Naive B cell (primary cell): Measurements from ENCODE around the gene MAP2K3. TPM values are rescaled to one million over a fixed set of nuclear protein-coding genes. Genes with fewer than 3 reads are reported as not detected.

Source experiments
- ATAC-seq, 2 donors: fragments of 150-1000 bp; cut with Tn5 transposase; 2 replicates each; pipeline ENCODE4 v1.10.0; 2021; ENCODE audit warnings: low read depth in 2 of 2, mild to moderate bottlenecking in 2 of 2, moderate library complexity in 2 of 2
- DNase-seq: peaks from one replicate; pipeline ENCODE4 v3.0.0; 2022
- H3K27ac Mint-ChIP-seq, 6 donors: one replicate each; pipeline ENCODE4 v1.8.0; 2020 to 2022; ENCODE audit warnings: mild to moderate bottlenecking in 6 of 6, mixed read lengths in 6 of 6, moderate library complexity in 5 of 6, inconsistent platforms in 2 of 6
- H3K27me3 Mint-ChIP-seq, 3 donors: one replicate each; pipeline ENCODE4 v1.8.0; 2021 to 2022; ENCODE audit warnings: mixed read lengths in 3 of 3, mild to moderate bottlenecking in 1 of 3
- H3K36me3 Mint-ChIP-seq, 2 donors: one replicate each; pipeline ENCODE4 v1.8.0; 2020 to 2022; ENCODE audit warnings: mixed read lengths in 2 of 2, inconsistent platforms in 1 of 2, mild to moderate bottlenecking in 1 of 2
- H3K4me1 Mint-ChIP-seq, 3 donors: one replicate each; pipeline ENCODE4 v1.8.0; 2020 to 2022; ENCODE audit warnings: mixed read lengths in 3 of 3, inconsistent platforms in 1 of 3, mild to moderate bottlenecking in 1 of 3, moderate library complexity in 1 of 3
- H3K4me3 Mint-ChIP-seq, 8 donors: one replicate each; pipeline ENCODE4 v1.8.0; 2020 to 2022; ENCODE audit warnings: mild to moderate bottlenecking in 8 of 8, mixed read lengths in 8 of 8, moderate library complexity in 8 of 8, inconsistent platforms in 2 of 8
- H3K9me3 Mint-ChIP-seq, 7 donors: one replicate each; pipeline ENCODE4 v1.8.0; 2020 to 2022; ENCODE audit warnings: mixed read lengths in 7 of 7, mild to moderate bottlenecking in 5 of 7, inconsistent platforms in 2 of 7, moderate library complexity in 1 of 7
- polyA plus RNA-seq, 6 donors: library from polyadenylated mRNA; unstranded; fragments of 300-500 nt; fragmentation: Illumina TruSeq; gene quantifications; one replicate each; pipeline ENCODE4 v1.2.3, GENCODE V29; 2021; ENCODE audit warnings: low read depth in 6 of 6

The MAP2K3 gene
- polyA plus RNA-seq, 6 donors from 2014 or later, result 93.2 to 151 (median 99.7) TPM

DNA sequence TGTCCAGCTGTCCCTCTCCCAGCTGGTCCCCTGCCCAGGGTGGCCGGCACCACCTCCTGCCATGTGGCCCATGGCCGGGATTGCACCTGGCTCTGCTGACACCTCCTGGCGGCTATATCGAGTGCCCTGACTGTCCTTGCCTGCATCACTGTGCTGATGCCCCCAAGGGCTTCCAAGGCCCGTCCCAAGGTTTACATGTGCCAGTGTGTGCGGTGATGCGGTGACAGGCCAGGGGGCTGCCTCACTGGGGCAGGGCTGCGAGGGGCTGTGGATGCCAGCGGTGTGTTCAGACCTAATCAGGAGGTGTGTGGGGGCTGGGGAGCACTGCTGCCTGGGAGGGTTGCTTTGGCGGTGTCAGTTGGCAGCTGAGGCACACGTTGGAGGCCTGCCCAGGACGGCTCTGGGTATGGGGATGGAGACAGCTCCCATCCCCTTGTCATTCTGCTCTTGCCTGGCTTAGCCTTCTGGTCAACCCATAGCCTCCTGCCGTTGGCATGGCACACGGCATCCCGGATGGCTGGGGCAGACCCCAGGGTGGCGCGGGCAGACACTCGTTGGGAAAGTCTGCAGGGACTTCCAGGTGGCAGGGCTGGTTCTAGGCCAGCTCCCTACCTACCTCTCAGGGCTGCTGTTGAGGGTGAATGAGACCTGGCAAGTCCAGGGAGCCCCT lies 5.5 kb downstream of the MAP2K3 start:
- ATAC-seq, result no peak
- peaks cover 0 to 5% (median 0%) of the 10 kb centered on the region in 3 donors for H3K27me3 Mint-ChIP-seq
- H3K27ac Mint-ChIP-seq, result peak overlapping the region; percentile 77 to 98 (median 86)

DNA sequence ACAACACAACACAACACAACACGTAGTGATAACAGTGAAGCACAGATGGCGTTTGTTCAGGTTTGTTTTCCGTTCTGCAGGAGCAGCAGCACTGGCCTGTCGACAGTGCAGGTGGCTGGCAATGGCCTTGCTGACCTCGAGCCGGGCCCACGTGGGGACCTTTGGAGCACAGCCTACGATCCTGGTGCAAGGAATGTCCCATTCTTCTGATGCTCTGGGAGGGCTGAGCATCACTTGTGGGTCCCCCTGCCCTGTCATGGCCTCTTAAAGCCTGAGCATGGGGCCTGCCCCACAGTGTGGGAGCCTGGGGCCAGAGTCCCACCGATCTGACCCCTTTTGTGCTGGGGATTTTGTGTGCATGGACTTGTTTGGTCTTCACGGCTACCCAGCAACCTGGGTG lies 6.8 kb downstream of the MAP2K3 start:
- H3K4me3 Mint-ChIP-seq, result peak overlapping the region in 1 of 8 donors; percentile 70
- no peak for DNase-seq
- peaks cover 65 to 82% (median 70%) of the 10 kb centered on the region in 3 donors for H3K4me1 Mint-ChIP-seq
- peaks cover 0 to 5% (median 2%) of the 10 kb centered on the region in 7 donors for H3K9me3 Mint-ChIP-seq
- peak overlapping the region in 5 of 6 donors; percentile 77 to 98 (median 85) for H3K27ac Mint-ChIP-seq
- H3K36me3 Mint-ChIP-seq, result peaks cover 4 to 8% of the 10 kb centered on the region in 2 donors
- ATAC-seq, result no peak
- peaks cover 0 to 5% (median 0%) of the 10 kb centered on the region in 3 donors for H3K27me3 Mint-ChIP-seq

More for the DNA sequence above, 5.5 kb downstream of the MAP2K3 start:
- peaks cover 0 to 5% (median 2%) of the 10 kb centered on the region in 7 donors for H3K9me3 Mint-ChIP-seq
- H3K4me3 Mint-ChIP-seq, result peak overlapping the region in 6 of 8 donors; percentile 16 to 98 (median 30)
- DNase-seq, result no peak
- H3K4me1 Mint-ChIP-seq, result peaks cover 74 to 86% (median 76%) of the 10 kb centered on the region in 3 donors
- H3K36me3 Mint-ChIP-seq, result peaks cover 4 to 8% of the 10 kb centered on the region in 2 donors

DNA sequence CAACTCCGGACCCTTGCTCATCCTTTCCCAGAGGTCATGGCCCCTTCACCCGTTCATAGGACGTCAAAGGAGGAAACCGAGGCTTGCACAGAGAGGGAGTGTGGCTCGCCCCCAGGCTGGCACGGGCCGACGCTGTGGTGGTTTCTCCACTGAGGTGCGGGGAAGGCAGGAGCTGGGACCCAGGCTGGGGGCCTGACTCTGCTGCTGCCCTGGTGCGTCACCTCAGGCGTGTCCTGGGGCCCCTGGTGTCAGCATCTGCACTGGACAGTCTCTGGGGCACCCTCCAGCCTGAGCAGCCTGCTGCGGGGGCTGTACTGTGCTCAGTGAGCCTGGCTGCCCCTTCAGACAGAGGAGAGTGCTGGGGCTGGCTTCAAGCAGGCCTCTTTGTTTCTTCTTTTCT lies 7.4 kb downstream of the MAP2K3 start:
- Mint-ChIP-seq H3K27me3 (peaks cover 0 to 5% (median 0%) of the 10 kb centered on the region in 3 donors), H3K27ac (peak overlapping the region in 5 of 6 donors; percentile 6 to 85 (median 17)), H3K4me3 (no peak overlapping the region), H3K4me1 (peaks cover 60 to 77% (median 65%) of the 10 kb centered on the region in 3 donors), H3K9me3 (peaks cover 0 to 5% (median 2%) of the 10 kb centered on the region in 7 donors), H3K36me3 (peaks cover 4 to 8% of the 10 kb centered on the region in 2 donors)
- DNase-seq (no peak), ATAC-seq (no peak)

DNA sequence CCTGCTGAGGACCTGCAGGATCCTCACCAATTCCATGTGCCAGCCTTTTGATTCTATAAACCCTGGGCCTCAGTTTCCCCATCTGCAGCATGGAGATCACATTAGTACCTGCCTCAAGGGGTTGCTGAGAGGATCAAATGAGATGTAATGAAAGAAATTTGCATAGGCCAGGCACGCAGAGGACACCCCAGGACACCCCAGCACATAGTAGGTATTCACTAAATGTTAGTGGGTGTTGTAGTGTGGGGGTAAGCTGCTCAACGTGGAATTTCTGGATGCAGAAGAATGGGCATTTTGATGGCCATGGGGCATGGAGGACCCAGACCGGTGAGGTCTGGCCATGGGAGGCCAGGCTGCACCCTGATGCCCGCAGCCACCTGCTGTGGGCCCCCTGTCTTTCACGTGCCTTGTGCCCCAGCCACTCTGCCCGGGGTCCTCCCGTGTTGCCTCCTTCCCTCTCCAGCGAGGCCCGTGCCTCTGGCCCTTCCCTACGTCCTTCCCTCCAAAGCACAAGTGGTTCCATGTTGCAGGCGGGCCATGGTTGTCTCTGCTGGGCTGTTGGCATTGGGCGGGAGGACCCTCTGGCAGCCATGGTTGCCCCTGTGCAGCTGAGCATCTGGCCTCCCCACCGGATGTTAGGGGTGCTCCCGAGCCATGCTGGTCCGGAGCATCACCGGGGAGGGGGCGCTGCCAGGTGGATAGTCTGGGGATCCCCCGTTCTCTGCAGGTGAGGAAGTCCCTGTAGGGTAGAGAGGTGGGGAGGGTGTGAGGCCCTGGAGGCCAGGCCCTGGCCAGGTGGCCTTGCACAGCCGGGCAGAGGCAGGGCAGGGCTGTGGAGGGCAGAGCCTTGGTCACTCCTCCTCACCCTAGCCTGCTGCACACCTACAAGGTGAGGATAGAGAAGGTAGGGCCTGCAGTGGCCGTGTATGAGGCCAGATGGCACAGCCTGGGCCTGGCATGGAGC lies 8.6 kb downstream of the MAP2K3 start:
- no peak overlapping the region for H3K4me3 Mint-ChIP-seq
- peaks cover 0 to 5% (median 2%) of the 10 kb centered on the region in 7 donors for H3K9me3 Mint-ChIP-seq
- H3K4me1 Mint-ChIP-seq, result peaks cover 50 to 64% (median 54%) of the 10 kb centered on the region in 3 donors
- peak overlapping the region in 4 of 6 donors; percentile 17 to 76 (median 62) for H3K27ac Mint-ChIP-seq
- no peak for ATAC-seq
- no peak for DNase-seq
- peaks cover 0 to 5% (median 0%) of the 10 kb centered on the region in 3 donors for H3K27me3 Mint-ChIP-seq
- H3K36me3 Mint-ChIP-seq, result peaks cover 4 to 8% of the 10 kb centered on the region in 2 donors

DNA sequence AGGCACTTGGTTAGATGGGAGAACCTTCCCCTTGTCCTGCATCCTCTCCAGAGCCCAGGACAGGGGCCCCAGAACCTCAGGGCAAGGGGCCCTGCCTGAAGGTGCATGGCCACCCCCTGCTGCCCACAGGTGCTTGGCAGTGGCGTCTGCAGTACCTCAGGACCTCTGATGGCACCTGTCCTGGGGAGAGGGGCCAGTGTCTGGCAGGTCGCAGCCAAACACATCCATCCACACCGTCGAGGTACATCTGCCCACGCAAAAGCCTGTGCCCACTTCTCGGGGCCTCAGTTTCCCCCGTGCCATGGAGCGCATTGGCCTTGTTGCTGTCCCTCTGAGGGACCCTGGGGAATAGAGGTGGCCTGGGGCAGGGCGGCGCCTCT lies 9.3 kb downstream of the MAP2K3 start:
- no peak overlapping the region for H3K4me3 Mint-ChIP-seq
- peaks cover 47 to 64% (median 48%) of the 10 kb centered on the region in 3 donors for H3K4me1 Mint-ChIP-seq
- peak overlapping the region in 3 of 6 donors; percentile 37 to 78 (median 50) for H3K27ac Mint-ChIP-seq
- peaks cover 0 to 5% (median 2%) of the 10 kb centered on the region in 7 donors for H3K9me3 Mint-ChIP-seq
- ATAC-seq (no peak), DNase-seq (no peak)
- peaks cover 0 to 5% (median 0%) of the 10 kb centered on the region in 3 donors for H3K27me3 Mint-ChIP-seq
- peaks cover 4 to 8% of the 10 kb centered on the region in 2 donors for H3K36me3 Mint-ChIP-seq

DNA sequence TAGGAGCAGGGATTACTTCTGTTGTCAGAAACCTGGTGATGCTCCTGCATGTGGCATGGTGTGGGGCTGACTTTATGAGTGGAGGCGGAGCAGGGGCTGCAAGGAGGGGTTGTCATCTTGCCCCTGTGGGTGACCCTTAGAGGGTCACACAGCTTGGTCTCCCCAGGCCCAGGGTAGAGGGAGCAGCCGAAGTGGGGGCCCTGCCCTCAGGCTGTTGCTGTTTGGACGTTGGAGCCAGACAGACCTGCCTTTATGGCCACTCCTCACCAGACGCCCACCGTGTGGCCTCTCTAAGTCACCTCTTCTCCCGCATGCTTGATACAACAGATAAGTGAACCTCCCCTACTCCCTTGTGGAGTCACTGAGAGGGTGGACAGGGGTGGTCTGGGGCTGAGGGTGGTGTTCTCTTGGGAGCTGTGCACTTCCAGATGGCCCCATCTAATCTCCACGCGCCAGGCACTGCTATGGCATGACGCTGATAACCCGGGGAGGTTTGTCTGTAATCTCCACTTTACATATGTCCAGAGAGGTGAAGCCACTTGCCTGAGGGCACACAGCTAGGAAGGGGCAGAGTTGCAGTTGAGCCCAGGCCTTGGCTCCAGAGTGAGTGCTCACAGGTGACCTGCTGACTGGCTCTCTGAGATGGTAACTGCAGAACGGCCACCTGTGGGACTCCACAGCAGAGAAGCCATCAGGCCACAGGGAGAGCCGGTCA lies 10.0 kb downstream of the MAP2K3 start:
- ATAC-seq (no peak), DNase-seq (no peak)
- peaks cover 0 to 5% (median 0%) of the 10 kb centered on the region in 3 donors for H3K27me3 Mint-ChIP-seq
- peak overlapping the region; percentile 50 to 84 (median 73) for H3K27ac Mint-ChIP-seq
- peaks cover 42 to 59% (median 42%) of the 10 kb centered on the region in 3 donors for H3K4me1 Mint-ChIP-seq
- peaks cover 4 to 8% of the 10 kb centered on the region in 2 donors for H3K36me3 Mint-ChIP-seq
- peaks cover 0 to 5% (median 2%) of the 10 kb centered on the region in 7 donors for H3K9me3 Mint-ChIP-seq
- H3K4me3 Mint-ChIP-seq, result peak overlapping the region in 1 of 8 donors; percentile 51

DNA sequence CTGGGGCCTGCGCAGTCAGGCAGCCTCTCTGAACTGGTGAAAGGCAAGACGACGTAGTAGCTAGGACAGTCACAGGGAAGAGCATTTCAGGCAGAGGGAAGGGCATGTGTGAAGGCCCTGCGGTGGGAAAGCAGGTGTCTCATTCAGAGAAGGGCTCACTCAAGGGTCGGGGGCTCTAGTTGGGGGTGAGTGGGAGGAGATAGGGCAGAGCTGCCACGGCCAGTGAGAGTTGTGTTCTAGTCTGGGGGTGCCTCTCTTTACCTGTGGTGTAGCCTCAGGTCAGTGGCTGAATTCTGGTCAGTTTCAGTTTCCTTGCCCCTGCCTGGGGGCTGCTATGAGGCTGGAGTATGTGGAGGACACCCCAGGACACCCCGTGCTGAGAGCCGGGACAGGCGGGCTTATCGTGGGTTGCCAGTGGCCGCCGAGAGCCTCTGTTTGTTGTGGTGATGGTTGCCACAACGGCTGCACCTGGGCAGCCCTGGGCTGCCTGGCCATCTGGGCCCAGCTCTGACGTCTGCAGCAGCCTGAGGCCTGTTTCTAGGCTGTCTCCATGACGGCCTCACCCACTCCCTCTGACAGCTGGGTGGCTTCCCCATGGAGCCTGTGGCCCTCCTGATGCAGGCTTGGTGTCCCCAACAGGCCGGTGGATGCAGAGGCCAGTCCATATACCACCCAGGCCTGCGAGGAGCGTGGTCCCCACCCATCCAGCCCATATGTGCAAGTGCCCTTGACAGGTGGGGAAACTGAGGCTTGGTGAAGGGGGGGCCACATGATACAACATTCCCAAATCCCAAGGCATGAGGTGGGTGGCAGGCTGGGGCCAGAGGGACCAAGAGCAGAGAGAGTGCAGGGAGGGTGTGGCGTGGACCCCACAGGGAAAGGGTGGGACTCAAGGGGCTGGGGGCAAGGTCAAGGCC lies 10.8 kb downstream of the MAP2K3 start:
- peak; percentile 16 to 43 for ATAC-seq
- peaks cover 36 to 51% (median 38%) of the 10 kb centered on the region in 3 donors for H3K4me1 Mint-ChIP-seq
- peak overlapping the region in 1 of 8 donors; percentile 51 for H3K4me3 Mint-ChIP-seq
- H3K36me3 Mint-ChIP-seq, result peaks cover 4 to 8% of the 10 kb centered on the region in 2 donors
- H3K9me3 Mint-ChIP-seq, result peaks cover 0 to 7% (median 2%) of the 10 kb centered on the region in 7 donors
- no peak for DNase-seq
- H3K27me3 Mint-ChIP-seq, result peaks cover 0 to 5% (median 0%) of the 10 kb centered on the region in 3 donors
- H3K27ac Mint-ChIP-seq, result peak overlapping the region in 5 of 6 donors; percentile 61 to 84 (median 78)

DNA sequence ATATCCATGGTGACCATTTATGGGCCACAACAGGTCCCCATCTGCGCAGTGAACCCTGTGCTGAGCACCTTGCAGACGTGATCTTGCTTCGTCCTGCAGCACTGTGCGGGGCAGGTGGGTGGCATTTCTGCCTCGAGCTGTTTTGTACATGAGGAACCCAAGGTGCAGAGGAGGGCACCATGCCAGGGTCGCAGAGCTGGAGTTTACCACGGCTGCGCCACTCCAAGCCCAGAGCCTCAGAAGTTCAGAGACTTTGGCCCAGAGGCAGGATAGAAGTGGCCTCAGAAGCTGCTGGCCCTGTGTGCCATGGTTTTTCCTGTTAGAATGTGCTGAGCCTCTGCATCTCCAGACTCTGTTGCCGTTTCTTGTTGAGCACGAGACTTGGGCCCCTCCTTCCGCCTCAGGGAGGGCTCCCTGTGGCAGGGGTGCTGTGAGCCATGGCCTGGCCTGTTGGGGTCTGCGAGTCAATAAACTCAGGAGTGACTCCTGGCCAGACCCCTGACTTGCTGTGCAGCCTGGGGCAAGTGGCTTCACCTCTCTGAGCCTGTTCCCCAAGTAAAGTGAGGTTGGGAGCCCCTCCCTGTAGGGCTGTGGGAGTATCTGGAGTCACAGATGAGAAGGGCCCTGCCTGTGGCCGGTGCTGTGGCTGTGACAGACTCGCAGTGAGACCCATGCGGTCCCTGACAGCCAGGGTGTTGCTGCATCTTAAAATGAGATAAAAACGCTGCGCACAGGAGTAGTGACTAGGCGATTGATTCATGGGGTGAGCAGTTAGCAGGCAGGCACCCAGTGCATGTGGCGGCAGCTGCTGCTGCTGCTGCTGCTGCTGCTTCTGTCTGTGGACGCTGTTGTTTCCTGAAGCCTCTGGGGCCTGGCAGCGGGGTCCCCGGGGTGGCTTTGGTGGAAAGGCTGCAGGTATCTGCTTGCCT lies 11.8 kb downstream of the MAP2K3 start:
- Mint-ChIP-seq H3K36me3 (peaks cover 4 to 14% of the 10 kb centered on the region in 2 donors), H3K9me3 (peaks cover 0 to 10% (median 2%) of the 10 kb centered on the region in 7 donors), H3K4me1 (peaks cover 26 to 40% (median 30%) of the 10 kb centered on the region in 3 donors), H3K4me3 (no peak overlapping the region), H3K27me3 (no peaks in the 10 kb centered on the region), H3K27ac (peak overlapping the region in 2 of 6 donors; percentile 12 to 88)
- no peak for DNase-seq
- no peak for ATAC-seq

DNA sequence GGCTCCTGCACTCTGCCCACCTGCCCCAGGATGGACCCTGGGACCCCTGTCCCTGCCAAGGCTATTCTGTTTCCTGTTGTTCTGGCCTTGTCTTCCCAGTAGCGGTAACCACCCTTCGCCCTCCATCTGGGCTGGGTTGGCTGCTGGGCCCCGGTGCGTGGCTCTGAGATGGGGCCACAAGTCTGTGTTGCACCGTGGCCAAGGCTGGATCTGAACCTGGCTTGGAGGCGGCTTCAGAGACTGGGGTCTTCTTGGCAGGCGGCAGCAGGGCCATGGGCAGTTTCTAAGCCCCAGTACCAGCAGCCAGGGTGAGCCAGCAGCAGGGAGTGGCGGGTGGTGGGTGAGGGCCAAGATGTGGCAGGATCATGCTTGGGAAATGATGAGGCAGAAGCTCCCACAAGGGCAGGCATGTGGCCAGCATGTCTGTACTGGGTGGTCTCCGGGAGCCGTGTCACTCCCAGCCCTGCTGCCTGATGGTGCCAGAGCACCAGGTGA lies 12.6 kb downstream of the MAP2K3 start:
- peaks cover 4 to 15% of the 10 kb centered on the region in 2 donors for H3K36me3 Mint-ChIP-seq
- peak overlapping the region in 3 of 6 donors; percentile 10 to 88 (median 12) for H3K27ac Mint-ChIP-seq
- H3K27me3 Mint-ChIP-seq, result no peaks in the 10 kb centered on the region
- DNase-seq (no peak), ATAC-seq (no peak)
- H3K4me3 Mint-ChIP-seq, result no peak overlapping the region
- peaks cover 0 to 10% (median 2%) of the 10 kb centered on the region in 7 donors for H3K9me3 Mint-ChIP-seq
- H3K4me1 Mint-ChIP-seq, result peaks cover 21 to 38% (median 27%) of the 10 kb centered on the region in 3 donors

DNA sequence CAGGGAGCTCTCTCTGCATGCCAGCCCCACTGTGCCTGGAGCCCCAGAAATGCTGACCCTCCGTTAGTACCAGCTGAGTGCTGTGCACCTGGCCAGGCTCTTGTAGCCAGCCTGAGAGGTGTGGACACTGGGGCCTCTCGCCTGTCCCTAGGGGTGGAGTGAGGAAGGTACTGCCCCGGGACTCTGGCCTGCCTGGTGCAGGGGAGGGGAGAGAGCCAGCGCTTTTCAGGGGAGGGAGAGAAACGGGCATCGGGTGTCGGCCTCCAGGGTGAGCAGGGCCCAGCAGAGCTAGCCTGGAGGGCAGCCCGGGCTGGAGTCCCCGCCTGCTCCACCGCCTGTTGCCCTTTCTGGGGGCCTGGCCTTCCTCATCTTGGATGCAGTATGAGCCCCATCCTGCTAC lies 13.1 kb downstream of the MAP2K3 start:
- H3K9me3 Mint-ChIP-seq, result peaks cover 0 to 12% (median 0%) of the 10 kb centered on the region in 7 donors
- H3K4me3 Mint-ChIP-seq, result no peak overlapping the region
- peaks cover 3 to 15% of the 10 kb centered on the region in 2 donors for H3K36me3 Mint-ChIP-seq
- peaks cover 17 to 38% (median 24%) of the 10 kb centered on the region in 3 donors for H3K4me1 Mint-ChIP-seq
- no peak overlapping the region for H3K27ac Mint-ChIP-seq
- ATAC-seq, result no peak
- DNase-seq, result no peak
- no peaks in the 10 kb centered on the region for H3K27me3 Mint-ChIP-seq
